ENCODE results near the gene DMAC2L.
A peak's percentile ranks its signal among the peaks of the same experiment; 100 is the strongest.

DMAC2L gene

DNA sequence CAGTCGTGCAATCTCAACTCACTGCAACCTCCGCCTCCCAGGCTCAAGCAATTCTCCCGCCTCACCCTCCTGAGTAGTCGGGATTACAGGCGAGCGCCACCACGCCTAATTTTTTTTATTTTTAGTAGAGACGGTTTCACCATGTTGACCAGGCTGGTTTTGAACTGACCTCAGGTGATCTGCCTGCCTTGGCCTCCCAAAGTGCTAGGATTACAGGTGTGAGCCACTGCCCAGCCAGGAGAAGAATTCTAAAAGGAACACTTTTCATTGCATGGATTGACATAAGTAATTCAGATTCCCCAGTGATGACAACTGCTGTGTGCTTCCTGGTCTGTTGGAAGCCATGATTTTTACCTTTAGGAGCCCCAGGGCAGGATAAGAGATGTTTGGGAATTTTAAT, 22.1 kb downstream of the DMAC2L start:
- Histone ChIP-seq H3K36me3 (no peaks in the 10 kb centered on the region), H3K27me3 (no peaks in the 10 kb centered on the region), H3K4me3 (ENCODE audit: low read depth, low read length) (no peak overlapping the region), H3K4me1 (peaks cover 11% of the 10 kb centered on the region), H3K9me3 (no peaks in the 10 kb centered on the region)
- TF ChIP-seq, protein P1, sequence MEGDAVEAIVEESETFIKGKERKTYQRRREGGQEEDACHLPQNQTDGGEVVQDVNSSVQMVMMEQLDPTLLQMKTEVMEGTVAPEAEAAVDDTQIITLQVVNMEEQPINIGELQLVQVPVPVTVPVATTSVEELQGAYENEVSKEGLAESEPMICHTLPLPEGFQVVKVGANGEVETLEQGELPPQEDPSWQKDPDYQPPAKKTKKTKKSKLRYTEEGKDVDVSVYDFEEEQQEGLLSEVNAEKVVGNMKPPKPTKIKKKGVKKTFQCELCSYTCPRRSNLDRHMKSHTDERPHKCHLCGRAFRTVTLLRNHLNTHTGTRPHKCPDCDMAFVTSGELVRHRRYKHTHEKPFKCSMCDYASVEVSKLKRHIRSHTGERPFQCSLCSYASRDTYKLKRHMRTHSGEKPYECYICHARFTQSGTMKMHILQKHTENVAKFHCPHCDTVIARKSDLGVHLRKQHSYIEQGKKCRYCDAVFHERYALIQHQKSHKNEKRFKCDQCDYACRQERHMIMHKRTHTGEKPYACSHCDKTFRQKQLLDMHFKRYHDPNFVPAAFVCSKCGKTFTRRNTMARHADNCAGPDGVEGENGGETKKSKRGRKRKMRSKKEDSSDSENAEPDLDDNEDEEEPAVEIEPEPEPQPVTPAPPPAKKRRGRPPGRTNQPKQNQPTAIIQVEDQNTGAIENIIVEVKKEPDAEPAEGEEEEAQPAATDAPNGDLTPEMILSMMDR (IDR thresholded peaks at IDR 0.05; ENCODE audit: low read depth, low read length) = no peak
- no peak for DNase-seq

DNA sequence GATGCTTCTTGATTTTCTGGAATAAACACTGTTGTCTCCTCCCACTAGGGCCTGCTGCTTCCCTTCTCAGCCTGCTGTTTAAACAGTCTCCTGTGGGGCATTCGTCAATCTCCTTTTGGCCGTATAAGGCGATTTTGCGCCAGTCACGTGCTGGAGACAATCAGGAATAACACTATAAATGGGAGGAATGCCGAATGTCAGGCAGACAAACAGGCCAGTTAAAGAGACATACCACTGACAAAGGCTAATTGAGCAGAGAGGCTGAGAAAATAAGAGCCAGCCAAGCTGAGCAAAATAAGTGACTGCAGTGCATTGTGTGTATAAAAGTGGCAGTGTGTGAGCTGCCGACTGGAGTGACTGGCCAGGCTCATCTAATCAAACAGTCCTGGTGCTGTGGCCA, 23.3 kb downstream of the DMAC2L start:
- Histone ChIP-seq H3K4me1 (peaks cover 11% of the 10 kb centered on the region), H3K27me3 (no peaks in the 10 kb centered on the region), H3K36me3 (no peaks in the 10 kb centered on the region), H3K4me3 (ENCODE audit: low read depth, low read length) (peak overlapping the region; percentile 33), H3K9me3 (no peaks in the 10 kb centered on the region)
- TF ChIP-seq, protein P1 (IDR thresholded peaks at IDR 0.05; ENCODE audit: low read depth, low read length) = peak; percentile 31; the same call in 1 of the 2 replicates
- peak; percentile 61 for DNase-seq

GRCh38 chr14:50335989-50336824, 24.1 kb downstream of the DMAC2L start:
- peak; percentile 82 for DNase-seq
- Histone ChIP-seq H3K4me1 (peaks cover 11% of the 10 kb centered on the region), H3K36me3 (no peaks in the 10 kb centered on the region), H3K4me3 (ENCODE audit: low read depth, low read length) (peak overlapping the region; percentile 33), H3K9me3 (no peaks in the 10 kb centered on the region), H3K27me3 (no peaks in the 10 kb centered on the region)
- TF ChIP-seq, protein P1 (IDR thresholded peaks at IDR 0.05; ENCODE audit: low read depth, low read length) = no peak

GRCh38 chr14:50338587-50338986, 26.5 kb downstream of the DMAC2L start:
- no peak for DNase-seq
- Histone ChIP-seq H3K4me3 (ENCODE audit: low read depth, low read length) (no peak overlapping the region), H3K36me3 (no peaks in the 10 kb centered on the region), H3K27me3 (no peaks in the 10 kb centered on the region), H3K4me1 (peaks cover 8% of the 10 kb centered on the region), H3K9me3 (no peaks in the 10 kb centered on the region)
- TF ChIP-seq, protein P1 (IDR thresholded peaks at IDR 0.05; ENCODE audit: low read depth, low read length) = no peak

DNA sequence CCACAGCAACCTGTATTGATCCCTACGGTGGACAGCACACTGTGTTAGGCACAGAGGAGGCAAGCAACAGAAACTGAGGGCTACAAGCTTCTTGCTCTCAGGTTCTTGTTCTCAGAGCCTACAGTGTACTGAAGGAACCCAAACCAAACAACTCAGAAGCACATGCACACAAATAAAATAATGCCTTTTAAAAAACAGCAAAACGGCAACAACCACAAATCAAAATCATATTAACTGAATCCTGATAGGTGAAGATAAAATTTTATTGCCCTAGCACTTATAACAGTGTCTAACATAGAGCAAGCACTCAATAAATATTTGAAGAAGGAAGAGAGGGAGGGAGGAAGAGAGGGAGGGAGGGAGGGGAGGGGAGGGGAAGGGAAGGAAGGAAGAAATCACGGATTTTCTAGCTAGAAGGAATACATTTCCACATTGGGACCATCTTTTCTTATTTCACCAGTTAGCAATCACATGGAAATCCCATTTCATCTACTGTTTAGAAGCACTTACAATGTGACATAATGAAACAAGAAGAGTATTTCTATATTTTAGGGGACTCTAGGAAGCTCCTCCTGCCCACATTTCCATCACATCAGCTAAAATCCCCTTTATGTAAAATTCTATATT, 27.2 kb downstream of the DMAC2L start:
- H3K36me3 ChIP-seq = no peaks in the 10 kb centered on the region
- no peaks in the 10 kb centered on the region for H3K9me3 ChIP-seq
- no peak for DNase-seq
- TF ChIP-seq, protein P1 (IDR thresholded peaks at IDR 0.05; ENCODE audit: low read depth, low read length) = no peak
- H3K27me3 ChIP-seq = no peaks in the 10 kb centered on the region
- H3K4me3 ChIP-seq (ENCODE audit: low read depth, low read length) = no peak overlapping the region
- H3K4me1 ChIP-seq = peaks cover 8% of the 10 kb centered on the region

DNA sequence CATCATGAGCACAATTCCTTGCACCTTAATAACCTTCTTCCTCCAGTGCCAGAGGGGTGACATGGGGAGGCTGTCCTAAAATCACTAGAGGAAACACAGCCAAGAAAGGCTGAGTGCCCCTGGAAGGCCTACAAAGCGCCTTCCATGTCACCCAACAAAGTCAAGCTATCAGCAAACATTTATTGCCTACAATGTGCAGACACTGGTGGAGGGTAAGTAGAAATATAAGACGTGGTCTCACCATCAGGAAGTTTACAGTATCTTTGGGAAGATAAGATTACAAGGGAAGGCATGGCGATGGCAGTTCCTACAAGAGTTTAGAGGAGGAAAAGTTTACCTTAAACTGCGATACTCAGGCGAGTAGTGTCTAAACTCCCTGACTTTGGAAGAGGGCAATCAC, 27.9 kb downstream of the DMAC2L start:
- no peaks in the 10 kb centered on the region for H3K27me3 ChIP-seq
- no peak overlapping the region for H3K4me3 ChIP-seq (ENCODE audit: low read depth, low read length)
- no peaks in the 10 kb centered on the region for H3K36me3 ChIP-seq
- DNase-seq = no peak
- peaks cover 8% of the 10 kb centered on the region for H3K4me1 ChIP-seq
- no peaks in the 10 kb centered on the region for H3K9me3 ChIP-seq
- TF ChIP-seq, protein P1 (IDR thresholded peaks at IDR 0.05; ENCODE audit: low read depth, low read length) = no peak

Measured in BE2C (cell line).